OCI-LY7 (cell line): ENCODE results near the gene FGB.

Source experiments
- CTCF ChIP-seq: fragments of 200-600 bp; sonication (generic); conservative IDR thresholded peaks from 2 replicates; pipeline ENCODE4 v1.5.1; 2014; ENCODE audit warnings: mild to moderate bottlenecking, antibody characterized with exemption, low read length, moderate library complexity, mixed read lengths
- EZH2phosphoT487 ChIP-seq: fragments of 200-600 bp; sonication (generic); IDR thresholded peaks from 2 replicates; pipeline ENCODE4 v1.6.1; 2018; ENCODE audit warnings: low read depth, borderline replicate concordance, mild to moderate bottlenecking, mixed run types, antibody characterized with exemption, low read length, moderate library complexity, mixed read lengths

- TF ChIP-seq CTCF (no peak), EZH2phosphoT487 (no peak)
Observed at GRCh38 chr4:154560824-154561231, 2.0 kb upstream of the FGB start.
